ENCODE results near the gene PKMYT1.

The PKMYT1 gene

DNA sequence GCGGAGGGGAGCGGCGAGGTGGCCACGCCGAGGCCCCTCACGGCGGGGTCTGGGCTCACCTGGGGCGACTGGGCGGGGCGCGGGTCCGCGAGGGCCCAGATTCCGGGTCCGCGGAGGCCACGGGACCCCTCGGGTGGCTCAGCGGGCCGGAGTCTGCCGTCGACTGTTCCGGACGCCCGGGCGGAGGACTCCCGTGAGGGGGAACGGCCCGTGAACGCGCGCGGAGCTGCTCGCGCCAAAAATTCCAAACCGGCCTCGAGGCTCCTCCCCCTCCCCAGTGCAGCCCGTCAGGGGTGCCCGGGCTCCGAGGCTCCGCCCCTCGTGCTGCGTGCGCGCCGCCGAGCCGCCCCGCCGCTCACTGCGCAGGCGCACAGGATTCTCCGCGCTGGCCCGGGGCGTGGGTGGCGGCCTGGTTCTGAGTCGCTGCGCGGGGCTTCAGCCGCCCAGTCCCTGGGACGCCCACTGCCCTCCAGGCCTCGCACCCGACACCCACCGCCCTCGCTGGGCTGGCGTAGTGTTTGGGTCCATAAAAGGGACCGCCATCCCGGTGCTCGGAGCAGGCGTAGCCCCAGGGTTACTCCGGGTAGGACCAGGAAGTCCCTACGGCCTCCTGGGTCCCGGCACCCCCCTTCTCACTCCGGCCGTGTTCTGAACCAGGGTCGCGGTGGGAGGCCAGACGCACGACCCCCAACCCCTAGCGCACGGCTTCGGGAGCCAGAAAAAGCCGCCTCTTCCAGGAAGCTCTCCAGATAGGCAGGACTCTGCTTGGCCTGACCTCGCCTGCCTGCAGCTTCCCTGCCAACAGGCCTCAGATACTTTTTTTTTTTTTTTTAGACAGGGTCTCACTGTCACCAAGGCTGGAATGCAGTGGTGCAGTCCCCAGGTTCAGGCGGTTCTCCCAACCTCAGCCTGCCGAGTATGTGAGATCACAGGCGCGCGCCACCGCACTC is at the start of gene PKMYT1:
Gene PKMYT1, minus strand, starts transcription at position 220 of the 950 bp plus-strand sequence. CDS start 789 bp downstream, outside the sequence.
- peak; percentile 21 to 93 (median 82) for DNase-seq

DNA sequence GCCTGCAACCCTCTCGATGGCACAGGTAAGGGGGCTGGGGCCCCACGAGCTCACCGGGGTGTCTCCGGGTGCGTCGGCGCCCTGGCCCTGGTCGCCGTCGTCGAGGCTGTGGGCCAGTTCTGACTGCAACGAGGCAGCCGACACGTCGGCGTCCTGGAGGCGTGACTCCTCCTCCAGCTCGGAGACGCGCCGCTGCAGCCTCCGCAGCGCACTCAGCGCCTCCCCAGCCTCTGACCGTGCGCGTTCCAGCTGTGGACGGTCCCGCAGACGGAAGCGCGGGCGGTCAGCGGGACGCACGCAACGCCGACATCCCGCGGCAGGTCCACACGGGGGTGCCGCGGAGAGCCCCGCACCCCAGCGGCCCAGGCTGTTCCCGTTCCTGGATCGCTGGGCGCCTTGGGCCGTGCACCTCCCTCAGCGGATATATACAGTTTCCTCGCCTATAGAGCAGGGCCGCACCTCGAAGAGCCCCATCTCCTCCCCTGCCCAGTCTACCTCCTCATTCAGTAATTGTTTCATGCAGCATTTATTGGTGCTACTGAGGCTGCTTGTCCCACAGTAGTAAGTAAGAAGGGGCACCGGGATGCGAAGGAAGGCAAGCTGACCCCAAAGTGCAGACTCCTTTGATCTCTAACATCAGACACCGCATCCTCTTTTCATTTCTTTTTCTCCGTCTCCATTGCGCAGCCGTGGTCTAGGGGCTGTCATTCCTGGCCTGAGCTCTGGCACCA is 49.4 kb upstream of the PKMYT1 start:
- DNase-seq, result no peak

DNA sequence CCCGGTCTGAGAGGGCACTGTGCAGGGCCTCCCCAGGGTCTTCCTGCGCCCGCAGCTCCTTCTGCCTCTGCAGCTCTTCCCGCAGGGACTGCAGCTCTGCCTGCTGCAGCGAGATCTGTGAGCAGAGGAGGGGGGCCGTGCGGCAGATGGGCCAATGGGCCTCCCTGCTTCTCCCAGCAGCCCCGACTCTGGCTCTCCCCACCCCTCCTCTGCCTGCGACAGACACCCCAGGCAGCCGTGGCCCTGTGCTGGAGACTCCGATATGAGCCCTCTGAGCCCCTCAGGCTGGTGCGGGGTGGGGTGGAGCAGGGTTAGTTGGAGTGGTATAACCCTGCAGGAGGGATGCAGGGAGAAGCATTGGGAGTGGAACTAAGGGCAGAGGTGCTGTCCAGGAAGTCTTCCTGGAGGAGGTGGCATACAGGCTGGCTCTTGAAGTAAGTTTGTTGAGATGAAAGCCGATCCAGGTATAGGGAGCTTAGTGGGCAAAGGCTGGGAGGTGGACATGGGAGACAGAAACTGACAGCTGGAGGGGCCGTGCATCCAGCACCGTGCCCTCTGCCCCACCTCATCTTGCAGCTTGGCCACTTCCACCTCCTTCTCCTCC is 48.6 kb upstream of the PKMYT1 start:
- DNase-seq, result no peak

DNA sequence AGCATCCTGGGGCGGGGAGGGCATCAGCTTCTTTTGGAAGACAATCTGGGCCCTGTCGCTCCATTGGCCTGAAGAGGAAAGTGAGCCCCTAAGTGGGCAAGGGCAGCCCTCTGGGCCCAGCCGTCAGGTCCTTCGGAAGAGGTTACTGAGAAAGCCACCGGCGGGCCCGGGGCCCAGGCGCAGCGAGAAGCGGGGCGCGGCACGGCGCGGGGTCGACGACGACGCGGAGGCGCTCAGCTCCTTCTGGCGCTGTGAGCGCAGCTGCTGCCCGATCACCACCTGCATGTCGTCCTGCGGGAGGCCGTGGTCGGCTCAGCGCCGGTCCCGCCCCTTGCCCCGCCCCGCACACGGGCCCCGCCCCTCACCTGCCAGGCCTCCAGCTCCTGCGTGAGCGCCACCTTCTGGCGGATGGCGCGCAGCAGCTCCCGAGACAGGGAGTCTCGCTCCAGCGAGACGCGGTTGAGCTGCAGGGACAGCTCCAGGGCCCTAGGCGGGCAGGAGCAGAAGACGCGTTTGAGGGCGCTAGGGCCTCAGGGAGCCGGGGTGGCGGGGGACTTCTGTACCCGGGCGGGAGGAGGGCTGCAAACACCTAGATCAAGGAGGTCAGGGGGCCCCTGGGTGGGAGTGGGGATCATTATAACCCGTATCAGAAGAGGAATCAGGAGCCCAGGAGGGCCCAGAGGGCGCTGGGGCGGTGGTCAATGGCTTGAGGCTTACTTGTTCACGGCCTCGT is 47.9 kb upstream of the PKMYT1 start:
- DNase-seq, result peak in 8 of 14 donors; percentile 13 to 85 (median 36)

DNA sequence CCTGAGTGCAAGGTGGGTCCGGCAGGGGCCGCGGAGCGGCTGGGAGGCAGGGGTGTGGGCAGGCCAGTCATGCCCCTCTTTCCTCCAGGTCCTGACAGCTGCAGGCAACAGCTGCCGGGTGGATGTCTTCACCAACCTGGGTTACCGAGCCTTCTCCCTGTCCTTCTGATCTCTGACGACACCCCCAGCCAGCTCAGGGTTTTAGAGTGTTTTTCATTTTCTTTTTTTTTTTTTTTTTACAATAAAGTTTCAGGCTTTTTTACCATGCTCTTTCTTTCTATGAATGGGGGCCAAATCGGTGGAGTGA is 47.2 kb upstream of the PKMYT1 start:
- DNase-seq, result no peak

DNA sequence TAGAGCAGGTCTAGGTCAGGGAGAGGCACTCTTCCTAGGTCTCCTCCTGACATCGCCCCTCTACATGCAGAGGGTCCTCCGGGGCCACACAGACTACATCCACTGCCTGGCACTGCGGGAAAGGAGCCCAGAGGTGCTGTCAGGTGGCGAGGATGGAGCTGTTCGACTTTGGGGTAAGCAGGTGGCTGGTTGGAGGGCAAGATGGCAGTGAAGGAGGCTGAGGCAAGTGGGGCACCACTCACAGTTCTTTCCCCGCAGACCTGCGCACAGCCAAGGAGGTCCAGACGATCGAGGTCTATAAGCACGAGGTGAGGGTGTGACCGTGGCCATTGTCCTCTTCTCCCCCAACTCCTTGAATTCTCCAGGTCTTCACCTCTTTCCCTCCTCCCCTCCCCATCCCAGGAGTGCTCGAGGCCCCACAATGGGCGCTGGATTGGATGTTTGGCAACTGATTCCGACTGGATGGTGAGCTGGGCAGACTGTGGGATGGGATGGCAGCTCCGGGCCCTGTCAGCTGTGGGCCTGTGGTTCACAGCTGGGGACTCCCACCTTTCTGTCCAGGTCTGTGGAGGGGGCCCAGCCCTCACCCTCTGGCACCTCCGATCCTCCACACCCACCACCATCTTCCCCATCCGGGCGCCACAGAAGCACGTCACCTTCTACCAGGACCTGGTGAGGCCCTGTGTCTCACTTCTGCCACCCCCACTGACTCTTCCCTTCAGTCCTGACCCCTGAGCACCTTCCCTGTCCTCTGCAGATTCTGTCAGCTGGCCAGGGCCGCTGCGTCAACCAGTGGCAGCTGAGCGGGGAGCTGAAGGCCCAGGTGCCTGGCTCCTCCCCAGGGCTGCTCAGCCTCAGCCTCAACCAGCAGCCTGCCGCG is 46.6 kb upstream of the PKMYT1 start:
- no peak for DNase-seq

DNA sequence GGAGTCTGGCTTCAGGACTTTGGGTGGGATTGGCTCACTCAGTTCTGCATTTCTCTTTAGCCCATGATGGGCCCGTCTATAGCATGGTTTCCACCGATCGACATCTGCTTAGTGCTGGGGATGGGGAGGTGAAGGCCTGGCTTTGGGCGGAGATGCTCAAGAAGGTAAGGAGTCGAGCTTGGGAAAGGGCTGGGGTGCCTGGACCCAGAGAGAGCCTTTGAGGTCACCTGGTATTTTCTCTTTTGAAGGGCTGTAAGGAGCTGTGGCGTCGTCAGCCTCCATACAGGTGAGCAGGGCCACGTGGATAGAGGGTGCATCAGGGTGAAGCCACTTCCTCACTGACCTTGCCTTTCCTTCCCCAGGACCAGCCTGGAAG is 45.7 kb upstream of the PKMYT1 start:
- DNase-seq, result no peak

DNA sequence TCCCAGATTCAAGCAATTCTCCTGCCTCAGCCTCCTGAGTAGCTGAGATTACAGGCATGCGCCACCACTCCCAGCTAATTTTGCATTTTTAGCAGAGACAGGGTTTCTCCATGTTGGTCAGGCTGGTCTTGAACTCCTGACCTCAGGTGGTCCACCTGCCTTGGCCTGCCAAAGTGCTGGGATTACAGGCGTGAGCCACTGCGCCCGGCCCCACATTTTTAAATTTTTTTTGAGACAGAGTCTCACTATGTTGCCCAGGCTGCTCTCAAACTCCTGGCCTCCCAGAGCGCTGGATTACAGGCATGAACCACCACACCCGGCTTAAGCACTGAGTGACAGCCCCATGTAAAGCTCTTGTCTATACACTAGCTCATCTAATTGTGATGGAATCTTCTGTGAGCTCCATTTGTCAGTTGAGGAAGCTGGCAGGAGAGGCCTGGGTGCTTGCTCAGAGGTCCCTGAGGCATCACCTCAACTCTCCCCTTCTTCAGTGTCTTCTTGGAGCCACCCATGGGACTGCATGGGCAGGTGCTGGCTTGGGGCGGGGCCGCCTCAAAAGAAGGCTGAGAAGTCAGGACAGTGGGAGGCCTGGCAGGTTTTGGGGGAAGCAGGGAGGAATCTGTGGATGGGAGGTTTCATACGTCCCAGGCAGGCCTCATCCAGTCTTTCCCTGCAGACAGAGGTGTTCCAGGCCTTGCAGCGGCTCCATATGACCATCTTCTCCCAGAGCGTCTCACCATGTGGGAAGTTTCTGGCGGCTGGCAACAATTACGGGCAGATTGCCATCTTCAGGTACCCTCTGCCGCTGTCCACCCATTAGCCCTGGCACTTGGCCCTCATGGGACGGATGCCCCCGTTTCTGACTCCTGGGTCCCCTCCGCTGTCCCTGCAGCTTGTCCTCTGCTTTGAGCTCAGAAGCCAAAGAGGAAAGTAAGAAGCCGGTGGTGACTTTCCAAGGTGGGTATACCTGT is 45.1 kb upstream of the PKMYT1 start:
- no peak for DNase-seq

DNA sequence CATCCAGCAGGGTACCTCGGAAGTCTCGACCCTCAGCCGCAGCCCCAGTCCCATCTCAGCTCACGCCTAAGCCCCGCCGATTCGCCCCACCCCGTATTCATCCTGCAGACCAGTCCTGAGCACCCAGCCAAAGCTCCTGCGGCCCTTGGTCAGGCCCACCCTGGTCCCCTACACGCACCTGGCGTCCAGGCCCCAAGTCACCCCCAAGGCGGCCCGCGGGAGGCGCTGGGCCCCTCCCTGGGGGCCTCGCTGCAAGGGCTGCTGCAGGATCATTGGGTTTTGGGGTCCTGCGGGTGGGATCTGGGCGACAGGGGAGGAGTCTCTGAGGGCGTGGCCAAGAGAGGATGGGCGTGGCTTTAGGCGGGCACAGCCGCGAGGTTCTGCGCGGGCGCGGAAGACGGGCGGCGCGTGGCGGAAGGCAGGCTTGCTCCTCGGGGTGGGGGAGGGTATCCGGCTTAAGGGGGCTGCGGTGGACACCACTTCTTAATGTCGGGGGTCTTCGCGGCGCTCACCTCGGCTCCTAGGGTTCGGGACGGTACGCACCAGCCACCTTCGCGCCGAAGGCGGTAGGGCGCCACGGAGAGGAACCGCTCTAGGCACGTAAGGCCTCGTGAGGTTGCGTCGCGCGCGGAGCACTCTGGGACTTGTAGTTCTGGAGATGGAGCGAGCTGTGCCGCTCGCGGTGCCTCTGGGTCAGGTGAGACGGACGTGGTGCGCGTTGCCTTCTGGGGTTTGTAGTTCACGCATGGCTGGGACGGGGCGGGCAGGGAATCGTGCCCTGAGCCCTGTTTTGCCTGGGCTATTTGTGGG is 43.6 kb upstream of the PKMYT1 start, which contains the start of the genes HCFC1R1 and THOC6:
Gene HCFC1R1, minus strand, starts transcription at position 274 of the 810 bp plus-strand sequence. Its CDS starts 1 bp downstream, at position 273.
Gene THOC6, plus strand, starts transcription at position 367 of the 810 bp plus-strand sequence. Its CDS starts 292 bp downstream, at position 659.
- peak; percentile 88 to 97 (median 94) for DNase-seq

DNA sequence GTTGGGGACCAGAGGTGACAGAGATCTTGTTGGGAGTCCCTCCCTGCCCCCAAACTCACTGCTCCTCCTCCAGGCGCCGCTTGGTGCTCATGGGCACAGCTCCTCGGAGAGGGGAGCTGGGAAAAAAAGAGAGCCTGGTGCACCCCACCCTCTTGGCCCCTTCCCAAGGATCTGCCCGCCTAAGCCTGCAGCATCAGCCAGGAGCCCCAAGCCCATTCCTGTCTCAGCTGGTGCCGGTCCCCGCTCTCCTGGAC is 43.1 kb upstream of the PKMYT1 start:
- DNase-seq, result peak in 7 of 14 donors; percentile 59 to 76 (median 67)

DNA sequence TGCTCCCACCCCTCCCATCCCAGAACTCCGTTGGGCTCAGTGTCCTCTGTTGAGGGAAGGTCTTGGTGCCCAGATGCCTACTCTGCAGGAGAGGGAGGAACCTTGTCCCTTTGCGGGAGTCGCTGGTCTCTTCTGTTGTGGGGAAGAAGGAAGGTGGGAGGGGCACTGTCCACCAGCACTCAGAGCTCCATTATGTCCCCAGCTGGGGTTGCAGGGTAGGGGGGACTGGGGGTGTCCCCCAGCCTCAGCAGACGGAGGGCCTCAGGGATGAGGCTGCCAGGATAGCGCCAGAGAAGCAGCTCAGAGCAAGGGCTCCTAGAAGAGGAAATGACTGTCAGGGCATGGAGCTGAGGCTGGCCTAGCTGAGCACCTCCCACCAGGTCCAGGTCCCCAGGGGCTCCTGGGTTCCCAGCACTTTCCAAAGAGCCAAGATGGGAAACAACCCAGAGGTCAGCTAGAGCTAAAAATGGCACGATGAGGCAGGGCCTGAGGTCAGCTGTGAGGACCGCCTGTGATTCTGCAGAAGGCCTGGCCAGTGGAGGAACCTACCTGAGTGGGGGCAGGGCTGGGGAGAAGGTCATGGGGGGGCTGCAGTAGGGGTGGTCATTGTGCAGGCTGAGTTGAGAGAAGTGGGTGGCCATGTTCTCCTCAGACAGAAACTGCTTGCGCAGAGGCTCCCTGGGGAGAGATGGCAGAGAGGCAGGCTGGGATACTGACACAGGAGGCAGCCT is 42.6 kb upstream of the PKMYT1 start:
- no peak for DNase-seq

DNA sequence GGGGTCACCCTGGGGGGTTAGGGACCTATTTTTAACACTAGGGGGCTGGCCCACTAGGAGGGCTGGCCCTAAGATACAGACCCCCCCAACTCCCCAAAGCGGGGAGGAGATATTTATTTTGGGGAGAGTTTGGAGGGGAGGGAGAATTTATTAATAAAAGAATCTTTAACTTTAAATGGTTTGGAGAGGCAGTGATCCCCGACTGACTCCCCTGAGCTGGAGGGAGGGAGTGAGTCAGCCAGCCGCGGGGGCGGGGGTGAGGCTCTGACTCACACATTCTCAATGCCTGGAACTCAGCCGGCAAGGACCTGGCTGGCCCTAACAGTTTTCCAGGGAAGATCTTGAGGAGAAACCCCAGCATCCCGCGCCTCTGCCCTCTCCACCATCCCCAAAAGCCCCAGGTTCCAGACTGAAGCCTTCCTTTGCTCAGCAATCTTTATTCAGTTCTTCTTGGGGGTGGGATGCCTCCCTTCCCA is 42.0 kb upstream of the PKMYT1 start:
- DNase-seq, result peak in 7 of 14 donors; percentile 14 to 83 (median 36)

DNA sequence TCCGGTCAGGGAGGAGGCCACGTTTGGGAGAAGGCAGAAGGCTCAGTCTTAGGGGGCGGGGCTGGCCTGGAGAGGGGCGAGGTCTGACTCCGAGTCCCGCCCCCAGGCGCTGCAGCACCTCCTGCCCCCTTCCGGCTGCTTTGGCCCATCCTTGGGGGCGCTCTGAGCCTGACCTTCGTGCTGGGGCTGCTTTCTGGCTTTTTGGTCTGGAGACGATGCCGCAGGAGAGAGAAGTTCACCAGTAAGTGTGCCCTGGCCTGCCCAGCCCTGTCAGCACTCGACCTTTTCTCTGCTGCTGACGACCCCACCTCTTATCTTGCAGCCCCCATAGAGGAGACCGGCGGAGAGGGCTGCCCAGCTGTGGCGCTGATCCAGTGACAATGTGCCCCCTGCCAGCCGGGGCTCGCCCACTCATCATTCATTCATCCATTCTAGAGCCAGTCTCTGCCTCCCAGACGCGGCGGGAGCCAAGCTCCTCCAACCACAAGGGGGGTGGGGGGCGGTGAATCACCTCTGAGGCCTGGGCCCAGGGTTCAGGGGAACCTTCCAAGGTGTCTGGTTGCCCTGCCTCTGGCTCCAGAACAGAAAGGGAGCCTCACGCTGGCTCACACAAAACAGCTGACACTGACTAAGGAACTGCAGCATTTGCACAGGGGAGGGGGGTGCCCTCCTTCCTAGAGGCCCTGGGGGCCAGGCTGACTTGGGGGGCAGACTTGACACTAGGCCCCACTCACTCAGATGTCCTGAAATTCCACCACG is 41.4 kb upstream of the PKMYT1 start:
- DNase-seq, result peak in 6 of 14 donors; percentile 21 to 68 (median 46)

DNA sequence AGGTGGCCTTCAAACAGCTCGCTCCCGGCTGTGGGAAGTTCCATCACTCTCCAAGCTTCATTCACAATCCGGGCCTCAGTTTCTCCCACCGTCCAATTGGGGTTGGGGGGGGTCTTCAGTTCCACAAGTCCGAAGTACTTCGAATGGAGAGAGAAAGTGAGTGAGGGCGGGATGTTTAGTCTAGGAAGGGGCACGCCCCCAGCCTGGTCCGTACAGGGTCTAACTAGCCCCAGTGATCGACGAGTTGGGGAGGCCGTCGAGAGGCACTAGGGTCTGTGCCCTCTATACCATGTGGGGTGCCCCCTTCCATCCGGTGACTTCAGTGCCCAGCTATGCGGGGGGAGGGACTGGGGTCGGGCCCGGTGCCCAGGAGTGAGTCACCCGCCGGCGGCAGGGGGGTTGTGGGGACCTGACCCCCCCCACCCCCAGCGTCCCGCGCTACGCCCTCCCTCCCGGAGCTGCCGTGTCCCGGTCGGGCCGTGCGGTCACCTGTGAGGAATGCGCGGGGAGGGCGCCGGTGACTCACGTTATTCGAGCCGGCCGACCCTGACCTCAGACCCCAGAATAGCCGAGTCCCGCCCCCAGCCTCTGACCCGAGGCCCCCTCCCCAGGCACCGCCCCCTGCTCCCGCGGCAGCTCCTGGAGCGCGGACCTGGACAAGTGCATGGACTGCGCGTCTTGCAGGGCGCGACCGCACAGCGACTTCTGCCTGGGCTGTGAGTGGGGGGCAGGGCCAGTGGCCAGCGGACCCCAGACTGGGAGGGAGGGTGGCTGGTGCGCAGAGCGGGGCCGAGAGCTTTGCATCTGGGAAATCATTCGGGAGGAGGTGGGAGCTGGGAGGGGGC is 40.6 kb upstream of the PKMYT1 start:
- peak in 8 of 14 donors; percentile 14 to 81 (median 38) for DNase-seq

DNA sequence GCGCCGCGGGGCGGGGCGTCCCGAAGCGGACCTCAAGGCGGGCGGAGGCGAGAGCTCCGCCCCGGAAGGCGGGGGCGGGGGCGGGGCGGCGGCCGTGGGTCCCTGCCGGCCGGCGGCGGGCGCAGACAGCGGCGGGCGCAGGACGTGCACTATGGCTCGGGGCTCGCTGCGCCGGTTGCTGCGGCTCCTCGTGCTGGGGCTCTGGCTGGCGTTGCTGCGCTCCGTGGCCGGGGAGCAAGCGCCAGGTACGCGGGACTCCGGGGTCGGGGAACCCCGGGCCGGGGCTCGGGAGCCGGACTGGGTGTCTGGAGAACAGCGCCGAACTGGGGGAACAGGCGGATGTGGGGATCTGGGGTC is 40.0 kb upstream of the PKMYT1 start, which contains the start of gene TNFRSF12A:
Gene TNFRSF12A, plus strand, starts transcription at position 122 of the 357 bp plus-strand sequence. Its CDS starts 30 bp downstream, at position 152.
- peak in 11 of 14 donors; percentile 19 to 66 (median 39) for DNase-seq

DNA sequence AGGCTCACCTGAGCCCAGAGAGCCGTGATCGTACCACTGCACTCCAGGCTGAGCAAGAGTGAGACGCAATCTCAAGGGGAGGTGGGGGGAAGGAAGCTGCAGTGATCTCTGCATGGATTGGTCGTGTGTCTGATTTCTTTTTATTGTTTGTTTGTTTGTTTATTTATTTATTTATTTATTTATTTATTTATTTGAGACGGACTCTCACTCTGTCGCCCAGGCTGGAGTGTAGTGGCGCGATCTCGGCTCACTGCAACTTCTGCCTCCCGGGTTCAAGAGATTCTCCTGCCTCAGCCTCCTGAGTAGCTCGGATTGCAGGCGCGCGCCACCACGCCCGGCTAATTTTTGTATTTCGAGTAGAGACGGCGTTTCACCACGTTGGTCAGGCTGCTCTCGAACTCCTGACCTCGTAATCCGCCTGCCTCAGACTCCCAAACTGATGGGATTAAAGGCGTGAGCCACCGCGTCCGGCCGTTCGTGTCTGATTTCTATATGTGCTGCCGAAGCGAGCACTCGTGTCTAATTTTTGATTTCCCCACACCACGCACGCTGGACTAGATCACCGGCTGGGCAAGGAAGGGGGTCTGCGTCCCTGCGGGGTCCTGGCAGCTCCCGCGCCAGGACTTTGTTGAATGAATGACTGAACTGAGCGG is 39.5 kb upstream of the PKMYT1 start:
- DNase-seq, result no peak

All from C1 segment of cervical spinal cord (tissue), 14 donors.